HepG2 (cell line): Measurements from ENCODE around the gene CAMKMT. TPM values are rescaled to one million over a fixed set of nuclear protein-coding genes. Genes with fewer than 3 reads are reported as not detected.

Experiments used
- ATAC-seq: fragments of 200-7000 bp; cut with Tn5 transposase; 3 replicates; pipeline ENCODE4 v1.9.1; 2020; ENCODE audit warnings: mild to moderate bottlenecking, moderate library complexity
- BruUV-seq: library from RNA; stranded (reverse); fragments of 400-500 nt; replicated peaks from 2 replicates; lab custom pipeline; 2021; lab: Mats Ljungman, UMichigan
- CTCF ChIA-PET: fragments of 300-600 bp; formaldehyde crosslinking; extraction: SDS; loops from one replicate; lab custom pipeline; 2021; ENCODE audit warnings: low total read pairs, inconsistent platforms, low intra/inter-chr PET ratio; lab: Yijun Ruan, JAX
- POLR2A ChIA-PET: fragments of 350-600 bp; sonication (Branson Sonifier 250); formaldehyde crosslinking; loops from one replicate; lab custom pipeline; 2020; ENCODE audit warnings: antibody characterized with exemption, inconsistent platforms; lab: Yijun Ruan, JAX
- DNase-seq: peaks from one replicate; pipeline ENCODE4 v3.0.0-alpha.2; 2015; ENCODE audit warnings: low spot score
- FAIRE-seq: peaks from 3 replicates; lab custom pipeline; 2011; peaks lifted over from hg19 to GRCh38; lab: Jason Lieb, UNC
- H2AFZ ChIP-seq: one replicate; pipeline ENCODE4 v1.6.1; 2011; ENCODE audit warnings: low read length, inconsistent platforms
- H3K27ac ChIP-seq: fragments of 300-600 bp; 3 replicates; pipeline ENCODE4 v1.8.0; 2011; ENCODE audit warnings: mixed run types, mild to moderate bottlenecking, mixed read lengths, low read length, inconsistent platforms; ENCODE audit not compliant: insufficient read depth; ENCODE audit errors: extremely low read length
- H3K27me3 ChIP-seq, 2 experiments: fragments of 200-600 bp in 1 of 2; 2 replicates in 1 of 2; 3 replicates in 1 of 2; pipeline versions ENCODE4 v1.6.0 to v1.8.0; 2011; ENCODE audit warnings: low read length in 2 of 2, mild to moderate bottlenecking in 2 of 2, moderate library complexity in 2 of 2, inconsistent platforms in 1 of 2; ENCODE audit not compliant: insufficient read depth in 2 of 2, control insufficient read depth in 1 of 2
- H3K36me3 ChIP-seq, 2 experiments: fragments of 200-600 bp in 1 of 2; replicated peaks in 1 of 2; 2 replicates in 1 of 2; 3 replicates in 1 of 2; pipeline versions ENCODE4 v1.5.1 to v1.8.0; 2011; ENCODE audit warnings: low read length in 2 of 2, inconsistent platforms in 1 of 2; ENCODE audit not compliant: insufficient read depth in 2 of 2, control insufficient read depth in 1 of 2
- H3K4me1 ChIP-seq: 2 replicates; pipeline ENCODE4 v1.5.1; 2012; ENCODE audit warnings: low read length, inconsistent platforms; ENCODE audit not compliant: insufficient read depth
- H3K4me2 ChIP-seq: 2 replicates; pipeline ENCODE4 v1.6.0; 2011; ENCODE audit warnings: low read depth, low read length, inconsistent platforms
- H3K4me3 ChIP-seq, 3 experiments: fragments of 200-600 bp in 1 of 3; sonication (generic), shearing (Covaris generic) in 1 of 3; replicated peaks in 1 of 3; 2 replicates each; pipeline ENCODE4 v1.5.1; 2011 to 2016; ENCODE audit warnings: low read length in 3 of 3, inconsistent platforms in 2 of 3, low read depth in 2 of 3, mild to moderate bottlenecking in 2 of 3, control low read depth in 1 of 3, mixed read lengths in 1 of 3; ENCODE audit not compliant: insufficient read depth in 1 of 3
- H3K79me2 ChIP-seq: one replicate; pipeline ENCODE4 v1.6.1; 2011; ENCODE audit warnings: low read length, inconsistent platforms; ENCODE audit not compliant: insufficient read depth
- H3K9ac ChIP-seq: 2 replicates; pipeline ENCODE4 v1.6.0; 2011; ENCODE audit warnings: mild to moderate bottlenecking, low read depth, low read length, inconsistent platforms; ENCODE audit not compliant: insufficient read depth
- H3K9me3 ChIP-seq: 2 replicates; pipeline ENCODE4 v1.5.1; 2012; ENCODE audit warnings: mild to moderate bottlenecking, low read length
- H4K20me1 ChIP-seq: 2 replicates; pipeline ENCODE4 v1.6.0; 2011; ENCODE audit warnings: inconsistent platforms, mild to moderate bottlenecking, low read length, moderate library complexity; ENCODE audit not compliant: insufficient read depth
- BHLHE40 ChIP-seq: IDR thresholded peaks from 2 replicates; pipeline ENCODE4 v1.6.1; 2011; ENCODE audit warnings: low read length, improper control_type of control experiment
- FOXK2 ChIP-seq: fragments of 450-650 bp; IDR thresholded peaks from 2 replicates; pipeline ENCODE4 v1.6.1; 2016
- KDM4B ChIP-seq: sonication (generic); formaldehyde crosslinking; IDR thresholded peaks from 2 replicates; pipeline ENCODE4 v1.4.0; 2020; ENCODE audit warnings: missing genetic modification reagents
- KLF11 ChIP-seq: IDR thresholded peaks from 2 replicates; pipeline ENCODE4 v1.6.1; 2016; ENCODE audit warnings: missing compliant biosample characterization
- MATR3 ChIP-seq: sonication (generic); formaldehyde crosslinking; IDR thresholded peaks from 2 replicates; pipeline ENCODE4 v1.4.0; 2020; ENCODE audit warnings: missing genetic modification reagents
- NFRKB ChIP-seq: fragments of 450-650 bp; IDR thresholded peaks from 2 replicates; pipeline ENCODE4 v1.6.1; 2017
- NR3C1 ChIP-seq: sonication (generic); formaldehyde crosslinking; IDR thresholded peaks from 2 replicates; pipeline ENCODE4 v1.4.0; 2020; ENCODE audit warnings: missing genetic modification reagents
- RAD21 ChIP-seq: fragments of 450-650 bp; formaldehyde crosslinking; IDR thresholded peaks from 2 replicates; pipeline ENCODE4 v1.5.0; 2020; ENCODE audit warnings: mild to moderate bottlenecking
- SOX13 ChIP-seq, 3 experiments: fragments of 450-650 bp in 1 of 3; sonication (generic) in 1 of 3; formaldehyde crosslinking in 1 of 3; IDR thresholded peaks in 2 of 3; conservative IDR thresholded peaks in 1 of 3; 2 replicates each; pipeline versions ENCODE4 v1.5.0 to v1.6.1; 2016 to 2020; ENCODE audit warnings: antibody characterized with exemption in 1 of 3, mild to moderate bottlenecking in 1 of 3, missing compliant biosample characterization in 1 of 3, missing genetic modification reagents in 1 of 3, moderate library complexity in 1 of 3
- STAG1 ChIP-seq: sonication (generic); formaldehyde crosslinking; IDR thresholded peaks from 2 replicates; pipeline ENCODE4 v1.4.0; 2020; ENCODE audit warnings: missing genetic modification reagents
- TMF1 ChIP-seq: sonication (generic); formaldehyde crosslinking; IDR thresholded peaks from 2 replicates; pipeline ENCODE4 v1.8.1; 2022; ENCODE audit warnings: low read depth, missing genetic modification reagents
- ZBTB38 ChIP-seq: sonication (generic); formaldehyde crosslinking; IDR thresholded peaks from 2 replicates; pipeline ENCODE4 v1.5.1; 2020; ENCODE audit warnings: mild to moderate bottlenecking, missing genetic modification reagents
- ZC3H13 ChIP-seq: sonication (generic); formaldehyde crosslinking; IDR thresholded peaks from 2 replicates; pipeline ENCODE4 v1.8.1; 2023; ENCODE audit warnings: mild to moderate bottlenecking, missing genetic modification reagents, moderate library complexity
- ZNF24 ChIP-seq: fragments of 450-650 bp; IDR thresholded peaks from 2 replicates; pipeline ENCODE4 v1.6.1; 2017; ENCODE audit warnings: antibody characterized with exemption, mild to moderate bottlenecking
- ZNF264 ChIP-seq: sonication (generic); formaldehyde crosslinking; IDR thresholded peaks from 2 replicates; pipeline ENCODE4 v1.4.0; 2020; ENCODE audit warnings: missing genetic modification reagents
- ZNF30 ChIP-seq: sonication (generic); formaldehyde crosslinking; IDR thresholded peaks from 2 replicates; pipeline ENCODE4 v1.5.0; 2020; ENCODE audit warnings: mild to moderate bottlenecking, missing genetic modification reagents
- ZNF788 ChIP-seq: sonication (generic); formaldehyde crosslinking; IDR thresholded peaks from 2 replicates; pipeline ENCODE4 v1.5.0; 2020; ENCODE audit warnings: mild to moderate bottlenecking, missing genetic modification reagents, borderline replicate concordance
- WGBS: methylation state at CpG from one replicate; pipeline ENCODE4 v1.1.6; 2017; ENCODE audit warnings: low lambda C conversion rate; 5-methylcytosine and 5-hydroxymethylcytosine counted together
- in situ Hi-C: cut with HindIII; loops from 2 replicates; pipeline ENCODE4 v1.10.0; 2017; ENCODE audit warnings: low pct_unique_long_range_greater_than_20kb; ENCODE audit not compliant: extremely low pct_ligation_motif_present
- intact Hi-C: fragments of 100-400 bp; cut with micrococcal nuclease; formaldehyde crosslinking; loops from one replicate; pipeline ENCODE4 v1.10.0; 2022; ENCODE audit not compliant: unreplicated experiment
- polyA plus RNA-seq, 8 experiments: library from polyadenylated mRNA; depleted of rRNA in 3 of 8; stranded (reverse) in 7 of 8; unstranded in 1 of 8; fragments of >200 nt; fragmentation: Illumina TruSeq in 4 of 8; extraction: Trizol in 4 of 8; gene quantifications; 2 replicates each; pipeline versions ENCODE4 v1.2.1 to v1.2.3, GENCODE V29; 2011 to 2016; ENCODE audit warnings: low read depth in 4 of 8, missing spikeins in 1 of 8, mixed read lengths in 1 of 8; ENCODE audit not compliant: insufficient read depth in 1 of 8
- total RNA-seq, 5 experiments: library from RNA; depleted of rRNA; stranded (reverse); fragments of >200 nt; fragmentation: Illumina TruSeq; extraction: Trizol; gene quantifications; 2 replicates each; pipeline ENCODE4 v1.2.3, GENCODE V29; 2016; ENCODE audit warnings: low read depth in 1 of 5
- TF ChIP-seq, protein P1 (sequence below): IDR thresholded peaks from 2 replicates; pipeline ENCODE4 v1.6.1; 2016; ENCODE audit warnings: mild to moderate bottlenecking
- TF ChIP-seq, protein P2 (sequence below): sonication (generic); formaldehyde crosslinking; IDR thresholded peaks from 2 replicates; pipeline ENCODE4 v1.5.0; 2020; ENCODE audit warnings: mild to moderate bottlenecking, missing genetic modification reagents, moderate library complexity
- TF ChIP-seq, protein P3 (sequence below): sonication (generic); formaldehyde crosslinking; IDR thresholded peaks from 2 replicates; pipeline ENCODE4 v1.4.0; 2020; ENCODE audit warnings: missing genetic modification reagents, mild to moderate bottlenecking, borderline replicate concordance
- TF ChIP-seq, protein P4 (sequence below): sonication (generic); formaldehyde crosslinking; IDR thresholded peaks from 2 replicates; pipeline ENCODE4 v1.4.0; 2020; ENCODE audit warnings: mild to moderate bottlenecking, missing genetic modification reagents

CAMKMT gene
- total and polyA plus RNA-seq, 2 of the 13 experiments (the other 11 are each of a cell fraction or from before 2014, with no cell fraction given) = 6.9 to 20.8 TPM

DNA sequence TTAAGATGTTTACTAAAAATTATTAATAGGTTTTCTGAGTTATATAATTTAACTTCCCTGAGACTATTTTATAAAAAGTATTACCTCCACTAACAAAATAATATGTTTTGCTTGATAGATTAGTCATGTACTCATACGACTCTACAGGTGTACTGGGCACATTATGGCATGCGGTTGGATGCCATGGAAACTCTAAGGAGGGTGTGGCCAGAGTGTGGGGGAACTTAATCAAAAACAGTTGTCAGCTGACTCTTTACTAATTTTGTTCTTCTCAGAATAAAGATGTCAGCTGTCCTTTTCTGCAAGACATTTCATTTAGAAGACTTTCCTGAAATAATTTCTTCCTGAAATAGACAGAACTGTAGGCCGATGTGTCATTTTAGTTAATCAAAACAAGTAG is 351.4 kb downstream of the CAMKMT start (continued):
- TF ChIP-seq BHLHE40 (no peak), ZNF264 (CRISPR knock-in tag) (no peak)
- TF ChIP-seq, protein P1, sequence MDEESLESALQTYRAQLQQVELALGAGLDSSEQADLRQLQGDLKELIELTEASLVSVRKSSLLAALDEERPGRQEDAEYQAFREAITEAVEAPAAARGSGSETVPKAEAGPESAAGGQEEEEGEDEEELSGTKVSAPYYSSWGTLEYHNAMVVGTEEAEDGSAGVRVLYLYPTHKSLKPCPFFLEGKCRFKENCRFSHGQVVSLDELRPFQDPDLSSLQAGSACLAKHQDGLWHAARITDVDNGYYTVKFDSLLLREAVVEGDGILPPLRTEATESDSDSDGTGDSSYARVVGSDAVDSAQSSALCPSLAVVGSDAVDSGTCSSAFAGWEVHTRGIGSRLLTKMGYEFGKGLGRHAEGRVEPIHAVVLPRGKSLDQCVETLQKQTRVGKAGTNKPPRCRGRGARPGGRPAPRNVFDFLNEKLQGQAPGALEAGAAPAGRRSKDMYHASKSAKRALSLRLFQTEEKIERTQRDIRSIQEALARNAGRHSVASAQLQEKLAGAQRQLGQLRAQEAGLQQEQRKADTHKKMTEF = no peak

DNA sequence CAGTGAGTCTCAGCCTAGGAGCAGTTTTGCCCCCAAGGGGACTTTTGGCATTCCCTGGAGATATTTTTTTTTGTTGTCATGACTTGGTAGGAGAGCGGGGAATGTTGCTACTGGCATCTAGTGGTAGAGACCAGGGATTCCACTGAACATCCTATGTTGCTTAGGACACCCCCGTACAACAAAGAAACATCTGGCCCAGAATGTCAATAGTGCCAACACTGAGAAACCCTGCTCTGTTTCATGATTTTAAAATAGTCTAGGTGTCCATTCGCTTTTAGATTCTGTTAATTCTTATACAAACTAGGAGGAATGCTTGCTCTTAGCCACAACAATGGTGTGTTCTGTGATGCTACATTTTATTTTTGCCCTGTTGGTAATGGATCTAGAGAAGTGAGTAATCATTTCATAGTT is 353.9 kb downstream of the CAMKMT start:
- ChIA-PET CTCF (interaction anchor here (1.5 kb wide), 1 partner anchor 236 kb away, joined by 7 read pairs; no protein-coding TSS in a partner anchor), POLR2A (no interaction called here)
- no peak overlapping the region for H3K4me2 ChIP-seq
- no peak overlapping the region for H2AFZ ChIP-seq
- H3K27ac ChIP-seq = no peak overlapping the region
- no peaks in the 10 kb centered on the region for H3K27me3 ChIP-seq
- FAIRE-seq (no peak), DNase-seq (peak; percentile 24), ATAC-seq (peak; percentile 93)
- no peaks in the 10 kb centered on the region for H3K79me2 ChIP-seq
- no peaks in the 10 kb centered on the region for H3K9me3 ChIP-seq
- H3K4me1 ChIP-seq = no peaks in the 10 kb centered on the region
- WGBS = 79% methylated on average over 3 of the region's 3 CpGs
- in situ Hi-C loops = no loop called here
- H3K36me3 ChIP-seq = no peaks in the 10 kb centered on the region
- no TSS peak for BruUV-seq
- H3K9ac ChIP-seq = no peak overlapping the region
- intact Hi-C loops = loop anchor here (5.0 kb wide), 1 partner anchor 323 kb away; no protein-coding TSS in a partner anchor
- H3K4me3 ChIP-seq = no peak overlapping the region
- no peaks in the 10 kb centered on the region for H4K20me1 ChIP-seq
- TF ChIP-seq STAG1 (CRISPR knock-in tag) (peak; percentile 63), KDM4B (CRISPR knock-in tag) (no peak), ZNF24 (no peak), ZC3H13 (CRISPR knock-in tag) (no peak), ZNF788 (CRISPR knock-in tag) (no peak), TMF1 (no peak), MATR3 (no peak), NFRKB (no peak), FOXK2 (no peak), KLF11 (CRISPR knock-in tag) (no peak), RAD21 (CRISPR knock-in tag) (peak; percentile 34; the same call in 1 of the 2 replicates), NR3C1 (CRISPR knock-in tag) (no peak), SOX13 (IDR thresholded peaks at IDR 0.05) (no peak), SOX13 (CRISPR knock-in tag; conservative IDR thresholded peaks at IDR 0.05 in 1 of 2, IDR thresholded peaks at IDR 0.05 in 1 of 2) (no peak), ZBTB38 (no peak), ZNF30 (CRISPR knock-in tag) (no peak)
- TF ChIP-seq, protein P2, sequence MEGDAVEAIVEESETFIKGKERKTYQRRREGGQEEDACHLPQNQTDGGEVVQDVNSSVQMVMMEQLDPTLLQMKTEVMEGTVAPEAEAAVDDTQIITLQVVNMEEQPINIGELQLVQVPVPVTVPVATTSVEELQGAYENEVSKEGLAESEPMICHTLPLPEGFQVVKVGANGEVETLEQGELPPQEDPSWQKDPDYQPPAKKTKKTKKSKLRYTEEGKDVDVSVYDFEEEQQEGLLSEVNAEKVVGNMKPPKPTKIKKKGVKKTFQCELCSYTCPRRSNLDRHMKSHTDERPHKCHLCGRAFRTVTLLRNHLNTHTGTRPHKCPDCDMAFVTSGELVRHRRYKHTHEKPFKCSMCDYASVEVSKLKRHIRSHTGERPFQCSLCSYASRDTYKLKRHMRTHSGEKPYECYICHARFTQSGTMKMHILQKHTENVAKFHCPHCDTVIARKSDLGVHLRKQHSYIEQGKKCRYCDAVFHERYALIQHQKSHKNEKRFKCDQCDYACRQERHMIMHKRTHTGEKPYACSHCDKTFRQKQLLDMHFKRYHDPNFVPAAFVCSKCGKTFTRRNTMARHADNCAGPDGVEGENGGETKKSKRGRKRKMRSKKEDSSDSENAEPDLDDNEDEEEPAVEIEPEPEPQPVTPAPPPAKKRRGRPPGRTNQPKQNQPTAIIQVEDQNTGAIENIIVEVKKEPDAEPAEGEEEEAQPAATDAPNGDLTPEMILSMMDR (CRISPR knock-in tag) = peak; percentile 57
- TF ChIP-seq, protein P3, sequence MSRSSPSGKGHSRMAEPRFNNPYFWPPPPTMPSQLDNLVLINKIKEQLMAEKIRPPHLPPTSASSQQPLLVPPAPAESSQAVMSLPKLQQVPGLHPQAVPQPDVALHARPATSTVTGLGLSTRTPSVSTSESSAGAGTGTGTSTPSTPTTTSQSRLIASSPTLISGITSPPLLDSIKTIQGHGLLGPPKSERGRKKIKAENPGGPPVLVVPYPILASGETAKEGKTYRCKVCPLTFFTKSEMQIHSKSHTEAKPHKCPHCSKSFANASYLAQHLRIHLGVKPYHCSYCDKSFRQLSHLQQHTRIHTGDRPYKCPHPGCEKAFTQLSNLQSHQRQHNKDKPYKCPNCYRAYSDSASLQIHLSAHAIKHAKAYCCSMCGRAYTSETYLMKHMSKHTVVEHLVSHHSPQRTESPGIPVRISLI (CRISPR knock-in tag) = peak; percentile 35; the same call in 1 of the 2 replicates
- TF ChIP-seq, protein P4, sequence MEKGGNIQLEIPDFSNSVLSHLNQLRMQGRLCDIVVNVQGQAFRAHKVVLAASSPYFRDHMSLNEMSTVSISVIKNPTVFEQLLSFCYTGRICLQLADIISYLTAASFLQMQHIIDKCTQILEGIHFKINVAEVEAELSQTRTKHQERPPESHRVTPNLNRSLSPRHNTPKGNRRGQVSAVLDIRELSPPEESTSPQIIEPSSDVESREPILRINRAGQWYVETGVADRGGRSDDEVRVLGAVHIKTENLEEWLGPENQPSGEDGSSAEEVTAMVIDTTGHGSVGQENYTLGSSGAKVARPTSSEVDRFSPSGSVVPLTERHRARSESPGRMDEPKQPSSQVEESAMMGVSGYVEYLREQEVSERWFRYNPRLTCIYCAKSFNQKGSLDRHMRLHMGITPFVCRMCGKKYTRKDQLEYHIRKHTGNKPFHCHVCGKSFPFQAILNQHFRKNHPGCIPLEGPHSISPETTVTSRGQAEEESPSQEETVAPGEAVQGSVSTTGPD (CRISPR knock-in tag) = no peak
